GM21390 (cell line): ENCODE data around the gene FOXRED2.
"Not testable (repeated sequence)": the region's sequence is repeated elsewhere in the genome, so short reads cannot be mapped to it uniquely, and the experiment has no call there.

Source experiments
- ATAC-seq: cut with Tn5 transposase; IDR thresholded peaks from one replicate; pipeline ENCODE4 v1.9.1; 2021; ENCODE audit not compliant: unreplicated experiment

Gene FOXRED2

DNA sequence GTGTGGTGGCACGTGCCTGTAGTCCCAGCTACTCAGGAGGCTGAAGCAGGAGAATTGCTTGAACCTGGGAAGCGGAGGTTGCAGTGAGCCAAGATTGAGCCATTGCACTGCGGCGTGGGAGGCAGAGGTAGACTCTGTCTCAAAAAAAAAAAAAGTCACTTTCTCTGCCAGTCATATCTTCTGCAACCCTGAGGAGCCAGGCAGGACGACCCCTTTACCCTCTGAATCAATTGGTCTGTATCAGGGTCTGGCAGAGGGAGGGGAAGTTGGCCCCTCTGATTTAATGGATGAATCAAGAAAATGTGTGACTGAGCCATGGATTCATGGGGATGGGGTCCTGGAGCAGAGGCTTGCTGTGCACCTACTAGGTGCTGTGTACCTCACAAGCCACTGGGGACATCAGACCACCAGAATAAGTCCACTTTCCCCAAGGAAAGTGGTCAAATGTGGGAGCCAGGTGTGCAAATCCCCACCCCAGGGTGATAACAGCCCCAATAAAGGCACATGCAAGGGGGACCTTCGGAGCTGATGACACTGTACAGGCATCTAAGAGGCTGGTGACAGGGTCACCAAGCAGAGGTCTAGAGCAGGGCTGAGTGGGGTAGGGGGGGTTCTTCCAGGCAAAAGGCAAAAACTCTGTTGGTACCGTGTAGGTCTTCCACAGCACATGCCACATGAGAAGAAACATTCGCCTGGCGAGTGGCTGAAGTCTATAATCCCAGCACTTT, 54.4 kb downstream of the FOXRED2 start:
- ATAC-seq, result no peak

DNA sequence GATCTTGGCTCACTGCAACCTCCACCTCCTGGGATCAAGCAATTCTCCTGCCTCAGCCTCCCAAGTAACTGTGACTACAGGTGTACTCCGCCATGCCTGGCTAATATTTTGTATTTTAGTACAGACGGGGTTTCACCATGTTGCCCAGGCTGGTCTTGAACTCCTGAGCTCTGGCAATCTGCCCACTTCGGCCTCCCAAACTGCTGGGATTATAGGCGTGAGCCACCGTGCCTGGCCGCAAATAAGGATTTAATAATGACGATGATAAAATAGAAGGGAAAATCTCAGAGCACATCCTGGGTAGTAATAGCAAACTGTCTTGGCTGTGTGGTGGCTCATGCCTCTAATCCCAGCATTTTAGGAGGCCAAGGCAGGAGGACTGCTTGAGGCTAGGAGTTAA, 55.9 kb downstream of the FOXRED2 start:
- ATAC-seq, result not testable (repeated sequence)

- ATAC-seq, result no peak
Measured at GRCh38 chr22:36449596-36450175, 57.2 kb downstream of the FOXRED2 start.

DNA sequence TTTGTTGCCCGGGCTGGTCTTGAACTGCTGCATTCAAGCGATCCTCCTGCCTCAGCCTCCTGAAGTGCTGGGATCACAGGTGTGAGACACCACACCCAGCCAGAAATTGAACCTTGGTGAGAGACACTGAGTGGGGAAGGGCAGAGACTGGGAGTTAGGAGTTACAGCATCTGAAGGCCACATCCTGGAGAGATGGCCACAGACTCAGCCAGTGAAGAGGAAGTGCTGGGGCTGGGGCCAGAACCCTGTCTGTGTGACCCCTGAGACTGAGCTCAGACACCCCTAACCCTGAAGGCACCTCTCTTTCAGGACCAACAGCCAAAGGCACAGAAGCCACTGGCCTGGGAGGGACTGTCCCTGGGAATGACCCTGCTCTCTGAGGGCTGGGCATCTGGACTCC, 59.2 kb downstream of the FOXRED2 start:
- no peak for ATAC-seq

GRCh38 chr22:36445158-36445668, 61.6 kb downstream of the FOXRED2 start:
- ATAC-seq, result no peak

DNA sequence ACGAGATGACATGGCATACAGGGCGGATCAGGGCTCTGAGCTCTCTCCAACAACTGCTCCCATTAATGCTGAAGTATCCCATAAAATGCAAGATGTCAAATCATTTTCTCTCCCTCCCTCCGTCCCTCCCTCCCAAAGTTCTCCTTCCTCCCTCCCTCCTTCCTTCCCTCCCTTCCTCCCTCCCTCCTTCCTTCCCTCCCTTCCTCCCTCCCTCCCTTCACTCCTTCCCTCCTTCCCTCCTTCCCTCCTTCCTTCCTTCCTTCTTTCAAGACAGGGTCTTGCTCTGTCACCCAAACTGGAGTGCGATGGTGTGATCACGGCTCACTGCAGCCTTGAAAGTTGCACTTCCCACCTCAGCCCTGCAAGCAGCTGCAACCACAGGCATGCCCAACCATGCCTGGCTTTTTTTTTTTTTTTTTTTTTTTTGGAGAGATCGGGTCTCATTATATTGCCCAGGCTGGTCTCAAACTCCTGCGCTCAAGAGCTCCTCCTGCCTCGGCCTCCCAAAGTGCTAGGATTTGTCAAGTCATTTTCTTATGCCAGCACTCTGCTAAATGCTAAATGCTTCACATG, 63.6 kb downstream of the FOXRED2 start:
- ATAC-seq, result no peak

DNA sequence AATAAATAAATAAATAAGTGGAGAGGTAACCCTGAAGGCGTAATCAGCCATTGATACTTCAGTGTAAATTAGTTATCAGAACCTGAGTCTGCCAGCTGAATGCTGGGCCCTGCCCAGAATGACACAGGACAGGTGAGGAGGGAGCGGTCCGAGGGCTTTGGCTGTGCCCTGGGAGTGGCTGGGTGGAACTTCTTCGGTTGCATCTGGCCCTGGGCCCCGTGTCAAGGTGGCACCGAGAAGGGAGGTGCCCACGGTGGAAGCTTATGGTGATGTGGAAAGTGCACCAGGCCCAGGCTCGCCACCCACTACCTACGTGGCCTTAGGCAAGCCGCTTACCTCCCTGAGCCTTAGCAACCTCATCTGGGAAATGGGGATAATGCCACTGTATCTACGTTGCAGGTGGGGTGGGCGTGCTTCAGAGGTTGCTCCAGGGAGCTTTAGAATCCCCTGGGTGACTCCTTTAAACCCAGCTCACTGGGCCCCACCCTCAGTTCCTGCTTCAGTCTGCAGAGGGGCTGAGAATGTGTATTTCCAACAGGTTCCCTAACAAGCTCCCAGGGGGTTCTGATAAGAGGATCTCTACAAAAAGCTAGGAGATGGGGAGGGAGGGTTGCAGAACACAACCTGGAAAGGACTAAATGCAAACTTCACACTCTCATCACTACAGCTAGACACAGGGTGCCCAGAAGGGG, 64.2 kb downstream of the FOXRED2 start:
- no peak for ATAC-seq

DNA sequence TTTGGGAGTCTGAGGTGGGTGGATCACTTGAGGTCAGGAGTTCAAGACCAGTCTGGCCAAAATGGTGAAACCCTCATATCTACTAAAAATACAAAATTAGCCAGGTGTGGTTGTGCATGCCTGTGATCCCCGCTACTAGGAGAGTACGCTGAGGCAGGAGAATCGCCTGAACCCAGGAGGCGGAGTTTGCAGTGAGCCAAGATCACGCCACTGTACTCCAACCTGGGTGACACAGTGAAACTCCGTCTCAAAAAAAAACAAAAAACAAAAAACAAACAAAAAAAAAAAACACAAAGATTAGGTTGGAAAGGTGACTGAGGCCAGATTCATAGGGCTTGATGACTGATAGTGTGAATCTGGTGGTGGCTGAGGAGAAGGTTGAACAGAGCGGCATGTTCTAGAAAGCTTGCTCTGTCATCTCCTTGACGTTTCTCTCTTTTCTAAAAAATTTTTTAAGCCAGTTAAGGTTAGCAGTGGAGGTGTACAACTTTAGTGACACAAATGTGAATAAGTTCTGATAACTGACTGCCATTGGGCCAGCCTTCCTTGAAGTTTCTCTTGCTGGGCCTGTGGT, 66.3 kb downstream of the FOXRED2 start:
- no peak for ATAC-seq

DNA sequence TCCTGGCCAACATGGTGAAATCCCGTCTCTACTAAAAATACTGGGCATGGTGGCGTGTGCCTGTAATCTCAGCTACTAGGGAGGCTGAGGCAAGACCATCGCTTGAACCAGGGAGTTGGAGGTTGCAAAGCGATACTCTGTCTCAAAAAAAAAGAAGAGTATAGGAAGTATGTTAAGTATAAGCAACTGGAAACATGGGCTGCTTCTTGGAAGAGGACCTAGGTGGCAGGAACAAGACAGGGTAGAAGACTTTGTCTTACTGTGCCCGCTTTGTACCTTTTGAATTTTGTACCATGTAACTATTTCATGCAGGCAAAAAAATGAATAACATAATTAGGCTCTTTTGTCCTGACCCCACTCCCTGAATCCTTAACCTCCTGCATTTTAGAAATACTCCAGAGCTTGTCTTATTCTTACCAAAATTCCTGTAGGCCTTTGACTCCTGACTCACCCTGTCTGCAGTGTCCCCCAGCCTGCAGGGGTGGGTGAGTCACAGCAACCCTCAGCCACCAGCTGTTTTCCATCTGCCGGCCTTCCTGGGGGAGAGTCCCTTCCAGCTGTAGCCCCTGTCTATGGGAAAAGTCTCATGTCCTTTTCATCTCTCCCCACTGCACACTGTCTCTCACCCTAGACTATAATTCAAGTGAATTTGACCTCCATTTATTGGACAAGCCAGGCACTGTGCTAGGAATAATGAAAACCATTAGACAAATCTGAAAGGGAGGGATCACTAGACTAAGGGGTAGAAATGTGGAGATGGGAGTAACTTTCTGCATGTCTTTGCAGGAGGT, 67.2 kb downstream of the FOXRED2 start:
- no peak for ATAC-seq
